ENCODE measurements around the gene ALG14. TPM values are rescaled to one million over a fixed set of nuclear protein-coding genes. Genes with fewer than 3 reads are reported as not detected.
A peak's percentile ranks its signal among the peaks of the same experiment; 100 is the strongest.

Gene ALG14
- total RNA-seq, 2 experiments from 2014 or later = 2.3 to 3.4 TPM

- ChIA-PET POLR2A (no interaction called here), CTCF (no interaction called here)
- Mint-ChIP-seq H3K4me3 (peak overlapping the region; percentile 62), H3K36me3 (ENCODE audit: low read depth) (no peaks in the 10 kb centered on the region), H3K4me1 (peaks cover 18% of the 10 kb centered on the region), H3K9me3 (no peaks in the 10 kb centered on the region), H3K27me3 (peaks cover 56% of the 10 kb centered on the region), H3K27ac (no peak overlapping the region)
- peak; percentile 12 for DNase-seq
Observed at GRCh38 chr1:94926126-94926914, 146.4 kb downstream of the ALG14 start.

- Mint-ChIP-seq H3K4me3 (peak overlapping the region; percentile 62), H3K9me3 (no peaks in the 10 kb centered on the region), H3K27me3 (peaks cover 57% of the 10 kb centered on the region), H3K4me1 (peaks cover 18% of the 10 kb centered on the region), H3K36me3 (ENCODE audit: low read depth) (no peaks in the 10 kb centered on the region), H3K27ac (no peak overlapping the region)
- CTCF ChIA-PET = no interaction called here
- POLR2A ChIA-PET = no interaction called here
- DNase-seq = no peak
Observed at GRCh38 chr1:94925561-94926125, 147.1 kb downstream of the ALG14 start.

- no peak overlapping the region for H3K27ac Mint-ChIP-seq
- DNase-seq = no peak
- peaks cover 18% of the 10 kb centered on the region for H3K4me1 Mint-ChIP-seq
- ChIA-PET POLR2A (no interaction called here), CTCF (no interaction called here)
- no peak overlapping the region for H3K4me3 Mint-ChIP-seq
- H3K9me3 Mint-ChIP-seq = no peaks in the 10 kb centered on the region
- H3K36me3 Mint-ChIP-seq (ENCODE audit: low read depth) = no peaks in the 10 kb centered on the region
- H3K27me3 Mint-ChIP-seq = peaks cover 55% of the 10 kb centered on the region
Observed at GRCh38 chr1:94925004-94925403, 147.7 kb downstream of the ALG14 start.

Other genes with a start within 250 kb of the ALG14 start
- gene CNN3, start 145.8 kb downstream of the ALG14 start, total RNA-seq = 1 to 10 TPM in 1 of 2 experiments, under 1 TPM in 1; 0.92 to 1.2 TPM
- under 1 TPM in 1 of 2 experiments, not detected in 1; 0.04 TPM for gene TLCD4, start 44.4 kb upstream of the ALG14 start, total RNA-seq
- gene RWDD3, start 161.3 kb upstream of the ALG14 start, total RNA-seq = 10 to 100 TPM; 12.9 to 14.2 TPM

Data from activated CD4-positive, alpha-beta T cell treated with anti-CD3 and anti-CD28 coated beads, Interleukin-2, amount 10 ng/mL, durations not matched to agents 7 days and 5 days (primary cell).